Measurements from ENCODE around the gene ZNF575. TPM values are rescaled to one million over a fixed set of nuclear protein-coding genes. Genes with fewer than 3 reads are reported as not detected.

Gene ZNF575
- total RNA-seq, 1 experiment from 2014 or later, result 2.8 TPM

DNA sequence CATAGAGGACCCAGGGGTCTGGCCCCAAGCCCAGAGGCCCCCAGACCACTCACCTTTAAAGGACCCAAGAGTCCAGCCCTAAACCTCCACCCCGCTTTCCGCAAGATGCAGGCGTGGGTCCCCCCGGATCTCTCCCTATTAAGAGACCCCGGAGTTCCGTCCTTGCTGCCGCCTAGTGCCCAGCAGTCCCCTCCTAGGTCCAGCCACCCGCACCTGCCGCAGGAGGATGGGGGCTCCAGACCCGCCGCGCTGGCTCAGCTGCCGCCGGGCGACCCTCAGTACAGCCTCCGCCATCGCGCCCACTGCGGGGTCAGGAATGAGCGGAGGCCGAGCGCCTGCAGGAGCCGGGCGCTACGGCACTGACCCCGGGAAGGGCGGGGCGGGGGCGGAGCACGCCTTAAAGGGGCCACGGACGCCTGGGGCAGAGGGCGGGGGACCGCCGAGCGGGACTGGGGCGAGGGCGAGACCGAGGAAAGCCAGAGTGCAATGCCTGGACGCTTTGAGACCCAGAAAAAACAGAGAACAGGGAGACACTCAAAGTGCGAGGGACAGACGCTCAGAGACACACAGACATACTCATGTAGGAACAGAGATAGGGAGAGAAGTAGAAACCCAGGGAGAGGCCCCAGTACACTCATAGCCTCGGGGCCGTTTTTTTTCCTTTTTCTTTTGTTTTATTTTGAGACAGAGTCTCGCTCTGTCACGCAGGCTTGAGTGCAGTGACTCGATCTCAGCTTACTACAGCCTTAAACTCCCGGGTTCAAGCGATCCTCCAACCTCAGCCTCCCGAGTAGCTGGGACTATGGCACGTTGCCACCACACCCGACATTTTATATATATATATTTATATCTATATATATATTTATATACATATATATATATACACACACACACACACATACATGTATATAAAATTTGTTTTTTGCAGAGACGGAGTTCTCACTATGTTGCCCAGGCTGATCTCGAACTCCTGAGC is 5.8 kb upstream of the ZNF575 start, which contains the start of gene ETHE1:
Gene ETHE1 (minus strand): TSS at position 318 of the 976 bp plus-strand sequence. CDS start 24 bp downstream, at position 294.
- no peaks in the 10 kb centered on the region for H3K36me3 ChIP-seq (ENCODE audit: insufficient read depth, low read length, poor library complexity, severe bottlenecking)
- CTCF ChIA-PET, result interaction anchor here (0.7 kb wide), 1 partner anchor 15 kb away, joined by 16 read pairs; no protein-coding TSS in a partner anchor
- peak; percentile 61 for DNase-seq (ENCODE audit: low spot score)
- TF ChIP-seq CTCF (conservative IDR thresholded peaks at IDR 0.05; ENCODE audit: low read depth, low read length) (0 out of 2 replicates have a peak, but pooled peaks have one; percentile 14), EZH2 (IDR thresholded peaks at IDR 0.05; ENCODE audit: borderline replicate concordance, low read depth, low read length, poor library complexity, severe bottlenecking) (no peak)
- no peaks in the 10 kb centered on the region for H3K9me3 ChIP-seq (ENCODE audit: low read depth, low read length, poor library complexity, severe bottlenecking)
- intact Hi-C loops (cut with micrococcal nuclease; ENCODE audit: unreplicated experiment), result no loop called here
- no TSS peak for BruUV-seq (replicated peaks)
- peak within 1 kb of the TSS; percentile 52 for H3K27ac ChIP-seq (ENCODE audit: low read depth, low read length, poor library complexity, severe bottlenecking)
- POLR2A ChIA-PET (ENCODE audit: low non-redundant PET), result interaction anchor here (0.6 to 1.0 kb wide), 2 partner anchors 44 to 80 kb away, joined by 3 read pairs; no protein-coding TSS in a partner anchor
- H3K4me3 ChIP-seq (ENCODE audit: low read depth, low read length, poor library complexity, severe bottlenecking), result peak within 1 kb of the TSS; percentile 91
- peaks cover 8% of the 10 kb centered on the region for H3K4me1 ChIP-seq (ENCODE audit: insufficient read depth, low read length, poor library complexity, severe bottlenecking)
- no peaks in the 10 kb centered on the region for H3K27me3 ChIP-seq (replicated peaks; ENCODE audit: insufficient read depth, low read depth, low read length, poor library complexity)

DNA sequence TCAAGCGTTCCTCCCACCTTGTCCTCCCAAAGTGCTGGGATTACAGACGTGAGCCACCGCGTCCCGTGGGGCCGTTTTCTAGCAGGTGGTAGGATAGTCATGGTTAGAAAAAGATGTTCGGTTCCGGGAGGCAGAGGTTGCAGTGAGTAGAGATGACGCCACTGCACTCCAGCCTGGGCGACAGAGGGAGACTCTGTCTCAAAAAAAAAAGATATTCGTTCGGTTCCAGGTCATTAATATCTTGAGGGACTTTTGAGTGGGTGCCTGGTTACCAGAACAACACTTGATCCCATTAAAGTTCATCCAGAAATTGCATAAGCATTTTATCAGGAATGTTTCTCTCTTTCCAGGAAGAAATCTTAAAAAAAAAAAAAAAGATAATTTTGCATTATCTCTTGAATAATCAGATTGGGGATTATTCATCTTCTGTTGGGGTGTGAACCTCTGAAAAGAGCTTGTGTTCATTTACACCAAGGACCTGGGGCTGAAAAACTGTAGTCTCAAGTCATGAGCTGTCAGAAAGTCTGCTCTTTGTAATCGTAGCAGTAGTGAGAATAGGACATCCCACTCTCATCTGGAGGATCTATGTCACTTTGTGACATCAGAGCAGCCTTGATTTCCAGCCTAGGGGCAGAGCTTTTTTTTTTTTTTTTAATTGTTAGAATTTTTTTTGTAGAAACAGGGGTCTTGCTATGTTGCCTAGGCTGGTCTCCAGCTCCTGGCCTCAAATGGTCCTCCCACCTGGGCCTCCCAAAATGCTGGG is 4.9 kb upstream of the ZNF575 start:
- Histone ChIP-seq H3K4me1 (ENCODE audit: insufficient read depth, low read length, poor library complexity, severe bottlenecking) (peaks cover 14% of the 10 kb centered on the region), H3K36me3 (ENCODE audit: insufficient read depth, low read length, poor library complexity, severe bottlenecking) (no peaks in the 10 kb centered on the region), H3K4me3 (ENCODE audit: low read depth, low read length, poor library complexity, severe bottlenecking) (peak overlapping the region; percentile 91), H3K27me3 (replicated peaks; ENCODE audit: insufficient read depth, low read depth, low read length, poor library complexity) (no peaks in the 10 kb centered on the region), H3K9me3 (ENCODE audit: low read depth, low read length, poor library complexity, severe bottlenecking) (no peaks in the 10 kb centered on the region), H3K27ac (ENCODE audit: low read depth, low read length, poor library complexity, severe bottlenecking) (peak overlapping the region; percentile 35)
- ChIA-PET CTCF (interaction anchor here (0.7 to 1.0 kb wide), 5 partner anchors 9 to 208 kb away, joined by 3 to 16 read pairs (median 4); no protein-coding TSS in a partner anchor), POLR2A (ENCODE audit: low non-redundant PET) (interaction anchor here (0.6 kb wide), 1 partner anchor 45 kb away, joined by 3 read pairs; no protein-coding TSS in a partner anchor)
- peak; percentile 39 for DNase-seq (ENCODE audit: low spot score)
- BruUV-seq (replicated peaks), result no TSS peak
- TF ChIP-seq CTCF (conservative IDR thresholded peaks at IDR 0.05; ENCODE audit: low read depth, low read length), result peak; percentile 28; the same call in 1 of the 2 replicates
- no peak for TF ChIP-seq EZH2 (IDR thresholded peaks at IDR 0.05; ENCODE audit: borderline replicate concordance, low read depth, low read length, poor library complexity, severe bottlenecking)
- intact Hi-C loops (cut with micrococcal nuclease; ENCODE audit: unreplicated experiment), result no loop called here

DNA sequence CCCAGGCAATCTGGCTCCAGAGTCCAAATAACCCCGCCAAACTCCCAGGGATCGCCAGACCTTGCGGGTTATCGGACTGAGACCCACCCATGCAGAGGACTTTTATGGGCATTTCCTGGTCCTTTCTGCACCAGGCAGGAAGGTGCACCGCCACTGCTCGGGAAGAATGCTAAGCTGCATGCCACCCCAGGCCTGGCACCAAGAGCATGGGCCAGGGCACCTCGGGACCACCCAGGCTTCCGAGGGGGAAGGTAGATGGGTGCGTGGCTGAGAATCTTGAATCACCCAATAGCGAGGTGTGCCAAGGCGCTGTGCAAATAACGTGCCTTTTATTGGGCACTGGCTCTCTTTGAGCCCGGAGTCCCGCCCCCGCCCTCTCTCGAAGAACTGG is 422 bp upstream of the ZNF575 start:
- POLR2A ChIA-PET (ENCODE audit: low non-redundant PET), result interaction anchor here (0.5 kb wide), 1 partner anchor 25 kb away, joined by 3 read pairs; no protein-coding TSS in a partner anchor
- BruUV-seq (replicated peaks), result no TSS peak
- no peak for TF ChIP-seq EZH2 (IDR thresholded peaks at IDR 0.05; ENCODE audit: borderline replicate concordance, low read depth, low read length, poor library complexity, severe bottlenecking)
- no peak for TF ChIP-seq CTCF (conservative IDR thresholded peaks at IDR 0.05; ENCODE audit: low read depth, low read length)
- H3K27ac ChIP-seq (ENCODE audit: low read depth, low read length, poor library complexity, severe bottlenecking), result peak overlapping the region; percentile 86
- H3K4me3 ChIP-seq (ENCODE audit: low read depth, low read length, poor library complexity, severe bottlenecking), result peak overlapping the region; percentile 63
- DNase-seq (ENCODE audit: low spot score), result no peak
- intact Hi-C loops (cut with micrococcal nuclease; ENCODE audit: unreplicated experiment), result loop anchor here (2.0 to 10.0 kb wide), 2 partner anchors 64 to 132 kb away; partner anchors contain the start of genes IRGQ and ZNF576
- peaks cover 20% of the 10 kb centered on the region for H3K4me1 ChIP-seq (ENCODE audit: insufficient read depth, low read length, poor library complexity, severe bottlenecking)
- no peaks in the 10 kb centered on the region for H3K9me3 ChIP-seq (ENCODE audit: low read depth, low read length, poor library complexity, severe bottlenecking)
- H3K27me3 ChIP-seq (replicated peaks; ENCODE audit: insufficient read depth, low read depth, low read length, poor library complexity), result no peaks in the 10 kb centered on the region
- H3K36me3 ChIP-seq (ENCODE audit: insufficient read depth, low read length, poor library complexity, severe bottlenecking), result no peaks in the 10 kb centered on the region
- CTCF ChIA-PET, result interaction anchor here (1.7 kb wide), 1 partner anchor 13 kb away, joined by 7 read pairs; no protein-coding TSS in a partner anchor
